Gastroesophageal sphincter (tissue), 3 donors: ENCODE results near the gene GRAMD1A.

Experiments
- EP300 ChIP-seq: sonication (generic); formaldehyde crosslinking; IDR thresholded peaks from one replicate; pipeline ENCODE4 v1.6.1; 2017; ENCODE audit warnings: antibody characterized with exemption, mild to moderate bottlenecking
- TF ChIP-seq, protein P1 (sequence below), 4 experiments: fragments of 200-600 bp in 2 of 4; fragments of 450-650 bp in 2 of 4; sonication (generic) in 1 of 4; IDR thresholded peaks; one replicate each; pipeline ENCODE4 v1.5.1; 2017 to 2019; ENCODE audit warnings: antibody characterized with exemption in 4 of 4, mild to moderate bottlenecking in 2 of 4, moderate library complexity in 2 of 4

DNA sequence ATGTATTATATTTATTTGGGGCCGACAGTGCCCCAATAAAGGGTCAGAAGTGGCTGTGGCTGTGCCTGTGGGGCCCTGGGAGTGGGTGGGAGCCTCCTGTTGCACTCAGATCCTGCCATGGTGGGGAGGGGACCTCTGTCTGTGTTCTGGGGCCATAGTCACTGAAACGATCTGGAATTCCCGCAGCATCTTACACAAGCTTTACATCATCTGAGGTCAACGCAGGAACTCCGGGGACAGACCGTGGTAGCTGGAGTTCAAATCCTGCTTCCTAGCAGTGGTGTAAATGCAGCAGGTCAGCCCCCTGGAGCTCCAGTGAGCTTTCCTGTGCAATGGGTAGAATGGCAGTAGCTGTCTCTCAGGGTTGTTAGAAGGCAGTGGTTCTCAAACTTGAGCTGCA lies 26.3 kb downstream of the GRAMD1A start:
- TF ChIP-seq, protein P1, sequence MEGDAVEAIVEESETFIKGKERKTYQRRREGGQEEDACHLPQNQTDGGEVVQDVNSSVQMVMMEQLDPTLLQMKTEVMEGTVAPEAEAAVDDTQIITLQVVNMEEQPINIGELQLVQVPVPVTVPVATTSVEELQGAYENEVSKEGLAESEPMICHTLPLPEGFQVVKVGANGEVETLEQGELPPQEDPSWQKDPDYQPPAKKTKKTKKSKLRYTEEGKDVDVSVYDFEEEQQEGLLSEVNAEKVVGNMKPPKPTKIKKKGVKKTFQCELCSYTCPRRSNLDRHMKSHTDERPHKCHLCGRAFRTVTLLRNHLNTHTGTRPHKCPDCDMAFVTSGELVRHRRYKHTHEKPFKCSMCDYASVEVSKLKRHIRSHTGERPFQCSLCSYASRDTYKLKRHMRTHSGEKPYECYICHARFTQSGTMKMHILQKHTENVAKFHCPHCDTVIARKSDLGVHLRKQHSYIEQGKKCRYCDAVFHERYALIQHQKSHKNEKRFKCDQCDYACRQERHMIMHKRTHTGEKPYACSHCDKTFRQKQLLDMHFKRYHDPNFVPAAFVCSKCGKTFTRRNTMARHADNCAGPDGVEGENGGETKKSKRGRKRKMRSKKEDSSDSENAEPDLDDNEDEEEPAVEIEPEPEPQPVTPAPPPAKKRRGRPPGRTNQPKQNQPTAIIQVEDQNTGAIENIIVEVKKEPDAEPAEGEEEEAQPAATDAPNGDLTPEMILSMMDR (IDR thresholded peaks at IDR 0.05), result no peak
- no peak for TF ChIP-seq EP300
